Putamen (tissue), 1 donor: ENCODE measurements around the gene TMEM107.
"Not testable (repeated sequence)": the region's sequence is repeated elsewhere in the genome, so short reads cannot be mapped to it uniquely, and the experiment has no call there.

Experiments used
- DNase-seq: peaks from one replicate; pipeline ENCODE4 v3.0.0-alpha.2; 2016; ENCODE audit warnings: low spot score

TMEM107 gene

GRCh38 chr17:8176197-8176940 is at the start of gene TMEM107:
TSS of gene TMEM107 (minus strand) at chr17:8176380. CDS start at chr17:8176286, 94 bp downstream.
- DNase-seq = peak; percentile 87

- no peak for DNase-seq
These were observed 49.0 kb upstream of the TMEM107 start for GRCh38 chr17:8224891-8225812.

- DNase-seq = peak; percentile 60
These were observed 47.4 kb upstream of the TMEM107 start for GRCh38 chr17:8223356-8224126.

GRCh38 chr17:8222630-8223355 is 46.6 kb upstream of the TMEM107 start:
- peak; percentile 92 for DNase-seq

GRCh38 chr17:8222380-8222629 is 46.1 kb upstream of the TMEM107 start:
- no peak for DNase-seq

GRCh38 chr17:8221663-8222379 is 45.6 kb upstream of the TMEM107 start:
- DNase-seq = peak; percentile 95

- DNase-seq = peak; percentile 94
These were observed 44.8 kb upstream of the TMEM107 start for GRCh38 chr17:8220783-8221662.

GRCh38 chr17:8214000-8214399 is 37.8 kb upstream of the TMEM107 start:
- not testable (repeated sequence) for DNase-seq

GRCh38 chr17:8212312-8213180 is 36.4 kb upstream of the TMEM107 start:
- no peak for DNase-seq

- no peak for DNase-seq
These were observed 34.7 kb upstream of the TMEM107 start for GRCh38 chr17:8210761-8211458.

GRCh38 chr17:8209907-8210760 is 34.0 kb upstream of the TMEM107 start, which contains the start of gene AURKB:
TSS of gene AURKB (minus strand) at chr17:8210575. CDS start at chr17:8210224, 351 bp downstream.
- peak; percentile 93 for DNase-seq

- DNase-seq = no peak
These were observed 30.4 kb upstream of the TMEM107 start for GRCh38 chr17:8206536-8206935.

- no peak for DNase-seq
These were observed 28.8 kb upstream of the TMEM107 start for GRCh38 chr17:8204761-8205555.

GRCh38 chr17:8192070-8192815 is 16.1 kb upstream of the TMEM107 start:
- DNase-seq = peak; percentile 98

GRCh38 chr17:8190506-8190905 is 14.3 kb upstream of the TMEM107 start:
- no peak for DNase-seq
